ENCODE results near the gene PPA2.
"Not testable (repeated sequence)": the region's sequence is repeated elsewhere in the genome, so short reads cannot be mapped to it uniquely, and the experiment has no call there.

PPA2 gene

GRCh38 chr4:105461221-105461620 is 12.6 kb downstream of the PPA2 start:
- H3K4me3 ChIP-seq (ENCODE audit: low read length): no peak overlapping the region
- TF ChIP-seq, protein P1, sequence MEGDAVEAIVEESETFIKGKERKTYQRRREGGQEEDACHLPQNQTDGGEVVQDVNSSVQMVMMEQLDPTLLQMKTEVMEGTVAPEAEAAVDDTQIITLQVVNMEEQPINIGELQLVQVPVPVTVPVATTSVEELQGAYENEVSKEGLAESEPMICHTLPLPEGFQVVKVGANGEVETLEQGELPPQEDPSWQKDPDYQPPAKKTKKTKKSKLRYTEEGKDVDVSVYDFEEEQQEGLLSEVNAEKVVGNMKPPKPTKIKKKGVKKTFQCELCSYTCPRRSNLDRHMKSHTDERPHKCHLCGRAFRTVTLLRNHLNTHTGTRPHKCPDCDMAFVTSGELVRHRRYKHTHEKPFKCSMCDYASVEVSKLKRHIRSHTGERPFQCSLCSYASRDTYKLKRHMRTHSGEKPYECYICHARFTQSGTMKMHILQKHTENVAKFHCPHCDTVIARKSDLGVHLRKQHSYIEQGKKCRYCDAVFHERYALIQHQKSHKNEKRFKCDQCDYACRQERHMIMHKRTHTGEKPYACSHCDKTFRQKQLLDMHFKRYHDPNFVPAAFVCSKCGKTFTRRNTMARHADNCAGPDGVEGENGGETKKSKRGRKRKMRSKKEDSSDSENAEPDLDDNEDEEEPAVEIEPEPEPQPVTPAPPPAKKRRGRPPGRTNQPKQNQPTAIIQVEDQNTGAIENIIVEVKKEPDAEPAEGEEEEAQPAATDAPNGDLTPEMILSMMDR (IDR thresholded peaks at IDR 0.05; ENCODE audit: insufficient read depth, low read depth, low read length, missing control alignments): no peak
- peak; percentile 14 for DNase-seq (ENCODE audit: low read depth)

DNA sequence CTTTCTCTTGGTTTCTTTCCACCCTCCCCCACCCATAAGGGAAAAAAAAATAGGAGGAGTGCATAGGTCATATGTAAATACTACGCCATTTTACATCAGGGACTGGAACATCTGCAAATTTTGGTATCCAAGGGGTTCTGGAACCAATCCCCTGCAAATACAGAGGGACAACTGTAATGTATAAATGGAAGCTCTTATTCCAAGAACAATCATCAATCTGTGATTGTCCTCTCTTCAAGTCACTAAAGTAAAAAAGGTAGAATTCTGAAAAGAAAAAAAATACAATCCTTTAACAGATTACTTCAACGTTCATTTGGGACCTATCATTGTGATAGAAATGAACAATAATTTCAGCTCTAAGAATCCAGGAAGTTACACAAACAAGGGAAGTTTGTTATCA is 13.6 kb downstream of the PPA2 start:
- no peak for DNase-seq (ENCODE audit: low read depth)
- TF ChIP-seq, protein P1 (IDR thresholded peaks at IDR 0.05; ENCODE audit: insufficient read depth, low read depth, low read length, missing control alignments): no peak
- H3K4me3 ChIP-seq (ENCODE audit: low read length): no peak overlapping the region

- not testable (repeated sequence) for DNase-seq (ENCODE audit: low read depth); H3K4me3 ChIP-seq (ENCODE audit: low read length)
Observed at GRCh38 chr4:105458541-105458940, 15.3 kb downstream of the PPA2 start.

DNA sequence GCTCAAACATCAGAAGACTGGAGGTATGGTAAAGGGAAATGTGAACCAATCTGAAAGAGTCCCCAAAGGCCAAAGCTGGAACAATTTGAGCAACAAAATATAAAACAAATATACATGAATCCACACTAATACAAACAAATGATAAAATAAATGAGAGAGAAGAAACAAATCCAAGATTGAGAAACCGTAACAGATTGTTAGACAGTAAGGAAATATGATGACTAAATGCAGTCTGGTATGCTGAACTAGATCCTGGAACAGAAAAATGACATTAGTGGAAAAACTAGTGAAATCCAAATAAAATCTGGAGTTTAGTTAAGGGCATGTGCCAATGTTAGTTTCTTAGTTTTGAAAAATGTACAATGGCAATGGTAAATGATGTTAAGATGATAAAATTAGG is 15.9 kb downstream of the PPA2 start:
- TF ChIP-seq, protein P1 (IDR thresholded peaks at IDR 0.05; ENCODE audit: insufficient read depth, low read depth, low read length, missing control alignments): no peak
- no peak overlapping the region for H3K4me3 ChIP-seq (ENCODE audit: low read length)
- DNase-seq (ENCODE audit: low read depth): no peak

DNA sequence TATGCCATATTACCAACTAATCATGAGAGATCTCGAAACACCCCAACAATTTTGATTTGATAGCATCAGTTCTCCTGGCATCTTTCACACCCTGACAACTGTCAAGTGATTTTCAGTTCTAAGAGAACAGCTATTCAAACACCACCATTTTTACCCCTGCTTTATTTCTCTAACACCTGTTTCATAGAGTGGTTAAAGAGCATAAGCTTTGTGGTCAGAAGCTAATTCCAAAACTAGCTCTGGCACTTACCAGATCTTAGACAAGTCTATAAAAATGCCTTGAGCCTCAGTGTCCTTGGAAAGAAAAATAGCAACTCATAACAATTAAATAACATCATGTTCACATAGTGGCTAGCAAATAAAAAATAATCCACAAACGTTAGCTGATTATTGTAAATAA is 17.9 kb downstream of the PPA2 start:
- TF ChIP-seq, protein P1 (IDR thresholded peaks at IDR 0.05; ENCODE audit: insufficient read depth, low read depth, low read length, missing control alignments): no peak
- no peak for DNase-seq (ENCODE audit: low read depth)
- H3K4me3 ChIP-seq (ENCODE audit: low read length): no peak overlapping the region

DNA sequence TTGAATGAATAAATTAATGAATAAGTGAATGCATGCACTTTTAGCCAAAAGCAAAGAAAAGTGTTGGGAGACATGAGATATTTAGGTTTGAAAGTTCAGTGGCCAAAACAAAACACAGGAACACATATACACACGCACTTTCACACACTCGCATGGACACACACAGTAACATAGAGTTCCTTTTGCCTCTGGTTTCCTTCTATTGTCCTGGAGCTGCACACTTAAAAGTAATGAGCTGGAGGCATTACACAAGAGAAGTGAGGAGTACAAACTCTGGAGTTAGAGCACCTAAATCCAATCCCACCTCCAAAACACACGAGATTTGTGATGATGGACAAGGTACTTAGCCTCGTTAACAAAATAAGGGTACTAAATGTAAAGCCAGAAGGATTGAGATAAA is 18.7 kb downstream of the PPA2 start:
- no peak overlapping the region for H3K4me3 ChIP-seq (ENCODE audit: low read length)
- TF ChIP-seq, protein P1 (IDR thresholded peaks at IDR 0.05; ENCODE audit: insufficient read depth, low read depth, low read length, missing control alignments): no peak
- no peak for DNase-seq (ENCODE audit: low read depth)

GRCh38 chr4:105453550-105454205 is 20.2 kb downstream of the PPA2 start:
- TF ChIP-seq, protein P1 (IDR thresholded peaks at IDR 0.05; ENCODE audit: insufficient read depth, low read depth, low read length, missing control alignments): peak; percentile 30
- peak; percentile 45 for DNase-seq (ENCODE audit: low read depth)
- H3K4me3 ChIP-seq (ENCODE audit: low read length): no peak overlapping the region
